ENCODE data around the gene C2orf76.
A peak's percentile ranks its signal among the peaks of the same experiment; 100 is the strongest.
"Not testable (repeated sequence)": the region's sequence is repeated elsewhere in the genome, so short reads cannot be mapped to it uniquely, and the experiment has no call there.

The C2orf76 gene

GRCh38 chr2:119278385-119278784 is 88.2 kb downstream of the C2orf76 start:
- not testable (repeated sequence) for H3K27me3 ChIP-seq (ENCODE audit: insufficient read depth, low read length); H3K36me3 ChIP-seq (ENCODE audit: insufficient read depth, low read length); H3K4me3 ChIP-seq (ENCODE audit: low read length); H2AFZ ChIP-seq (ENCODE audit: low read depth, low read length); H3K4me1 ChIP-seq (ENCODE audit: insufficient read depth, low read length); H3K9me3 ChIP-seq (ENCODE audit: low read length)

GRCh38 chr2:119276864-119277263 is 89.8 kb downstream of the C2orf76 start:
- Histone ChIP-seq H3K4me3 (ENCODE audit: low read length) (no peak overlapping the region), H2AFZ (ENCODE audit: low read depth, low read length) (no peak overlapping the region), H3K9me3 (ENCODE audit: low read length) (no peaks in the 10 kb centered on the region), H3K27me3 (ENCODE audit: insufficient read depth, low read length) (no peaks in the 10 kb centered on the region), H3K36me3 (ENCODE audit: insufficient read depth, low read length) (no peaks in the 10 kb centered on the region), H3K4me1 (ENCODE audit: insufficient read depth, low read length) (no peaks in the 10 kb centered on the region)

- H3K9me3 ChIP-seq (ENCODE audit: low read length) = no peaks in the 10 kb centered on the region
- no peak overlapping the region for H2AFZ ChIP-seq (ENCODE audit: low read depth, low read length)
- no peaks in the 10 kb centered on the region for H3K27me3 ChIP-seq (ENCODE audit: insufficient read depth, low read length)
- no peaks in the 10 kb centered on the region for H3K36me3 ChIP-seq (ENCODE audit: insufficient read depth, low read length)
- H3K4me3 ChIP-seq (ENCODE audit: low read length) = no peak overlapping the region
- no peaks in the 10 kb centered on the region for H3K4me1 ChIP-seq (ENCODE audit: insufficient read depth, low read length)
Measured at GRCh38 chr2:119267604-119268003, 99.0 kb downstream of the C2orf76 start.

GRCh38 chr2:119266091-119266589 is 100.5 kb downstream of the C2orf76 start:
- H3K4me3 ChIP-seq (ENCODE audit: low read length) = no peak overlapping the region
- H3K9me3 ChIP-seq (ENCODE audit: low read length) = no peaks in the 10 kb centered on the region
- no peaks in the 10 kb centered on the region for H3K4me1 ChIP-seq (ENCODE audit: insufficient read depth, low read length)
- H3K36me3 ChIP-seq (ENCODE audit: insufficient read depth, low read length) = no peaks in the 10 kb centered on the region
- no peak overlapping the region for H2AFZ ChIP-seq (ENCODE audit: low read depth, low read length)
- H3K27me3 ChIP-seq (ENCODE audit: insufficient read depth, low read length) = no peaks in the 10 kb centered on the region

GRCh38 chr2:119265693-119266066 is 101.0 kb downstream of the C2orf76 start:
- no peaks in the 10 kb centered on the region for H3K27me3 ChIP-seq (ENCODE audit: insufficient read depth, low read length)
- H2AFZ ChIP-seq (ENCODE audit: low read depth, low read length) = no peak overlapping the region
- H3K9me3 ChIP-seq (ENCODE audit: low read length) = no peaks in the 10 kb centered on the region
- no peak overlapping the region for H3K4me3 ChIP-seq (ENCODE audit: low read length)
- no peaks in the 10 kb centered on the region for H3K36me3 ChIP-seq (ENCODE audit: insufficient read depth, low read length)
- H3K4me1 ChIP-seq (ENCODE audit: insufficient read depth, low read length) = no peaks in the 10 kb centered on the region

- H3K36me3 ChIP-seq (ENCODE audit: insufficient read depth, low read length) = no peaks in the 10 kb centered on the region
- peaks cover under 1% of the 10 kb centered on the region for H3K4me1 ChIP-seq (ENCODE audit: insufficient read depth, low read length)
- no peak overlapping the region for H3K4me3 ChIP-seq (ENCODE audit: low read length)
- no peaks in the 10 kb centered on the region for H3K27me3 ChIP-seq (ENCODE audit: insufficient read depth, low read length)
- H3K9me3 ChIP-seq (ENCODE audit: low read length) = no peaks in the 10 kb centered on the region
- H2AFZ ChIP-seq (ENCODE audit: low read depth, low read length) = no peak overlapping the region
Measured at GRCh38 chr2:119264781-119265692, 101.6 kb downstream of the C2orf76 start.

GRCh38 chr2:119263656-119264055 is 103.0 kb downstream of the C2orf76 start:
- Histone ChIP-seq H3K36me3 (ENCODE audit: insufficient read depth, low read length) (no peaks in the 10 kb centered on the region), H3K9me3 (ENCODE audit: low read length) (no peaks in the 10 kb centered on the region), H3K4me1 (ENCODE audit: insufficient read depth, low read length) (peaks cover 12% of the 10 kb centered on the region)

GRCh38 chr2:119263025-119263424 is 103.6 kb downstream of the C2orf76 start:
- Histone ChIP-seq H3K36me3 (ENCODE audit: insufficient read depth, low read length) (no peaks in the 10 kb centered on the region), H3K9me3 (ENCODE audit: low read length) (no peaks in the 10 kb centered on the region), H3K4me3 (ENCODE audit: low read length) (no peak overlapping the region), H3K4me1 (ENCODE audit: insufficient read depth, low read length) (peaks cover 16% of the 10 kb centered on the region), H3K27me3 (ENCODE audit: insufficient read depth, low read length) (no peaks in the 10 kb centered on the region), H2AFZ (ENCODE audit: low read depth, low read length) (no peak overlapping the region)

More at GRCh38 chr2:119263656-119264055, 103.0 kb downstream of the C2orf76 start:
- no peak overlapping the region for H3K4me3 ChIP-seq (ENCODE audit: low read length)
- H3K27me3 ChIP-seq (ENCODE audit: insufficient read depth, low read length) = no peaks in the 10 kb centered on the region
- H2AFZ ChIP-seq (ENCODE audit: low read depth, low read length) = no peak overlapping the region

- Histone ChIP-seq H3K27me3 (ENCODE audit: insufficient read depth, low read length) (no peaks in the 10 kb centered on the region), H3K4me1 (ENCODE audit: insufficient read depth, low read length) (peaks cover 28% of the 10 kb centered on the region), H2AFZ (ENCODE audit: low read depth, low read length) (no peak overlapping the region), H3K9me3 (ENCODE audit: low read length) (no peaks in the 10 kb centered on the region), H3K4me3 (ENCODE audit: low read length) (no peak overlapping the region), H3K36me3 (ENCODE audit: insufficient read depth, low read length) (no peaks in the 10 kb centered on the region)
Measured at GRCh38 chr2:119261493-119262225, 105.0 kb downstream of the C2orf76 start.

GRCh38 chr2:119260646-119261492 is 105.8 kb downstream of the C2orf76 start:
- no peak overlapping the region for H3K4me3 ChIP-seq (ENCODE audit: low read length)
- no peaks in the 10 kb centered on the region for H3K27me3 ChIP-seq (ENCODE audit: insufficient read depth, low read length)
- peaks cover 34% of the 10 kb centered on the region for H3K4me1 ChIP-seq (ENCODE audit: insufficient read depth, low read length)
- H2AFZ ChIP-seq (ENCODE audit: low read depth, low read length) = no peak overlapping the region
- H3K36me3 ChIP-seq (ENCODE audit: insufficient read depth, low read length) = no peaks in the 10 kb centered on the region
- no peaks in the 10 kb centered on the region for H3K9me3 ChIP-seq (ENCODE audit: low read length)

- no peaks in the 10 kb centered on the region for H3K27me3 ChIP-seq (ENCODE audit: insufficient read depth, low read length)
- no peaks in the 10 kb centered on the region for H3K9me3 ChIP-seq (ENCODE audit: low read length)
- no peaks in the 10 kb centered on the region for H3K36me3 ChIP-seq (ENCODE audit: insufficient read depth, low read length)
- no peak overlapping the region for H3K4me3 ChIP-seq (ENCODE audit: low read length)
- no peak overlapping the region for H2AFZ ChIP-seq (ENCODE audit: low read depth, low read length)
- H3K4me1 ChIP-seq (ENCODE audit: insufficient read depth, low read length) = peaks cover 36% of the 10 kb centered on the region
Measured at GRCh38 chr2:119259296-119259860, 107.3 kb downstream of the C2orf76 start.

GRCh38 chr2:119257198-119257597 is 109.4 kb downstream of the C2orf76 start:
- Histone ChIP-seq H2AFZ (ENCODE audit: low read depth, low read length) (peak overlapping the region; percentile 24), H3K9me3 (ENCODE audit: low read length) (no peaks in the 10 kb centered on the region), H3K4me1 (ENCODE audit: insufficient read depth, low read length) (peaks cover 45% of the 10 kb centered on the region), H3K27me3 (ENCODE audit: insufficient read depth, low read length) (peaks cover 4% of the 10 kb centered on the region), H3K4me3 (ENCODE audit: low read length) (no peak overlapping the region), H3K36me3 (ENCODE audit: insufficient read depth, low read length) (no peaks in the 10 kb centered on the region)
